IgD-negative memory B cell (primary cell): ENCODE results near the gene TMEM145. TPM values are rescaled to one million over a fixed set of nuclear protein-coding genes. Genes with fewer than 3 reads are reported as not detected.
"Not testable (repeated sequence)": the region's sequence is repeated elsewhere in the genome, so short reads cannot be mapped to it uniquely, and the experiment has no call there.

Experiments
- H3K27ac Mint-ChIP-seq, 3 donors: one replicate each; pipeline ENCODE4 v1.8.0; 2020 to 2022; ENCODE audit warnings: mild to moderate bottlenecking in 3 of 3, mixed read lengths in 3 of 3, moderate library complexity in 1 of 3
- H3K27me3 Mint-ChIP-seq: one replicate; pipeline ENCODE4 v1.8.0; 2021; ENCODE audit warnings: mixed read lengths
- H3K36me3 Mint-ChIP-seq: one replicate; pipeline ENCODE4 v1.8.0; 2020; ENCODE audit warnings: mild to moderate bottlenecking, mixed read lengths
- H3K4me1 Mint-ChIP-seq, 3 donors: one replicate each; pipeline ENCODE4 v1.8.0; 2020 to 2022; ENCODE audit warnings: mixed read lengths in 3 of 3, mild to moderate bottlenecking in 1 of 3
- H3K4me3 Mint-ChIP-seq, 4 donors: one replicate each; pipeline ENCODE4 v1.8.0; 2020 to 2022; ENCODE audit warnings: mild to moderate bottlenecking in 4 of 4, mixed read lengths in 4 of 4, moderate library complexity in 3 of 4
- H3K9me3 Mint-ChIP-seq, 3 donors: one replicate each; pipeline ENCODE4 v1.8.0; 2020 to 2021; ENCODE audit warnings: mixed read lengths in 3 of 3, mild to moderate bottlenecking in 1 of 3
- polyA plus RNA-seq: library from polyadenylated mRNA; unstranded; fragments of 300-500 nt; fragmentation: Illumina TruSeq; gene quantifications from one replicate; pipeline ENCODE4 v1.2.3, GENCODE V29; 2021

Gene TMEM145
- polyA plus RNA-seq, 1 donor from 2014 or later = not detected

DNA sequence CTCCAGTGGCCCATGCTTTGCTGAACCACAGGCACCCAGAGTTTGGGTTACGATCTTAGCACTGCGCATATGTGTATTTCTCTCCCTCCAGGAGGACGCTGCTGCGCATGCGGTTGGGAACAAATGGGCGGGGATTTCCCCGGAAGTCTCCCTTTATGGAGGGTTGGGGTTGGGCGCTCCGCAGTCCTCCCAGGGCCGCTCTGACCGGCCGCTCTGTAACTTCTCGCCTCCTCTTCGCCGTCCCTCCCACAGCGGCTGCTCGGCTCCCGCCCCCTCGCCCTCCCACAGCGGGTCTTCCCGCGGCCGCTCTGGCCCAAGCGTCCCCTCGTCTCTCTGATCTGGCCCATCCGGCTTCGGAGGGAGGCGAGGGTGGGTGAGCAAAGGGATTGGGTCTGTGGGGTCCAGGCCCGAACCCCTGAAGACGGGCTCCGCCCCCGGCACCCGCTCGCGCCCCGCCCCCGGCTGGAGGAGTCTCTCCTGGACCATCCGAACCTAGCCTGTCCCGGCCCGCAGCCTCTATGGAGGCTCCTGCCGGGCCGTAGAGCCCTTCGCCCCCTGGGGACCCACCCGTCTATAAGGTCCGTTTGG is 12.3 kb downstream of the TMEM145 start, which contains the start of gene MEGF8:
TSS of gene MEGF8 (plus strand) at position 328 of the 588 bp plus-strand sequence. CDS start 609 bp downstream, outside the sequence.
- Mint-ChIP-seq H3K36me3 (no peaks in the 10 kb centered on the region), H3K9me3 (no peaks in the 10 kb centered on the region), H3K27ac (peak within 1 kb of the TSS; percentile 51 to 89 (median 82)), H3K4me3 (peak within 1 kb of the TSS; percentile 90 to 97 (median 94)), H3K4me1 (peaks cover 15 to 22% (median 22%) of the 10 kb centered on the region in 3 donors), H3K27me3 (peaks cover 12% of the 10 kb centered on the region)

DNA sequence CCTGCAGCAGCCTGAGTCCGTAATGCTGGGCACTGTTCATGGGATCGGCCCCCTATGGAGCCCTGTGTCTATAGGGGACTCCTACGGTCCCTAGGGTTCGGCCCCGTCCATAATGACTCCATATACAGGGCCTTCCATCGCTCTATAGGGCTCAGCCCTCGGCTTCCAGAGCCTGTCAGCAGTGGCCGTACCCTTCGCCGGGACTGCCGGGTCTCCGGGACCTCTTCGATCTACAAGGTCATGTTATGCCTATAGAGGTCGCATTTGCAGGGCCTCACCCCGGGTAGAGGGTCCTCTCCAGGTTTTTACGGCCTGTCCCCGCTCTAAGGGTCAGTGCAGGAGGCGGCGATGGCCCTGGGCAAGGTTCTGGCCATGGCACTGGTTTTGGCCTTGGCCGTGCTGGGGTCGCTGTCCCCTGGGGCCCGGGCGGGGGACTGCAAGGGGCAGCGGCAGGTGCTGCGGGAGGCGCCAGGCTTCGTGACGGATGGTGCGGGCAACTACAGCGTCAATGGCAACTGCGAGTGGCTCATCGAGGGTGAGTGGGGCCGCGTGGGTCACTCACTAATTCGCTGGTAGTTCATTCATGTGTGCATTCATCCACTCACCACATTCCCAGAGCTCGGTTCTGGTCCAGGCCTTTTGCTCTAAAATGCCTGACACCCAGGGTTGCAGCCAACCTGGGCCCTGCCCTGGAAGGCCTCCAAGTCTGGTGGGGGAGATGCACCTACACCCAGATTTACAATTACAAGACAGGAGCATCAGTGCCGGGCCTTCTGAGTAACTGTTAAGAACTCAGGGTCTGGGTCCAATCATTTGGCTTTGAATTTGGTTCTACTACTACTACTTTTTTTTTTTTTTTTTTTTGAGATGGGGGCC is 13.0 kb downstream of the TMEM145 start:
- Mint-ChIP-seq H3K4me1 (peaks cover 13 to 22% (median 22%) of the 10 kb centered on the region in 3 donors), H3K27ac (peak overlapping the region in 2 of 3 donors; percentile 51 to 82), H3K27me3 (peaks cover 12% of the 10 kb centered on the region), H3K9me3 (no peaks in the 10 kb centered on the region), H3K4me3 (peak overlapping the region; percentile 90 to 97 (median 94)), H3K36me3 (no peaks in the 10 kb centered on the region)

- Mint-ChIP-seq H3K4me1 (peaks cover 13 to 22% (median 22%) of the 10 kb centered on the region in 3 donors), H3K27ac (no peak overlapping the region), H3K36me3 (no peaks in the 10 kb centered on the region), H3K4me3 (peak overlapping the region in 3 of 4 donors; percentile 34 to 97 (median 90)), H3K27me3 (peaks cover 12% of the 10 kb centered on the region), H3K9me3 (no peaks in the 10 kb centered on the region)
Observed at GRCh38 chr19:42326969-42327368, 13.9 kb downstream of the TMEM145 start.

DNA sequence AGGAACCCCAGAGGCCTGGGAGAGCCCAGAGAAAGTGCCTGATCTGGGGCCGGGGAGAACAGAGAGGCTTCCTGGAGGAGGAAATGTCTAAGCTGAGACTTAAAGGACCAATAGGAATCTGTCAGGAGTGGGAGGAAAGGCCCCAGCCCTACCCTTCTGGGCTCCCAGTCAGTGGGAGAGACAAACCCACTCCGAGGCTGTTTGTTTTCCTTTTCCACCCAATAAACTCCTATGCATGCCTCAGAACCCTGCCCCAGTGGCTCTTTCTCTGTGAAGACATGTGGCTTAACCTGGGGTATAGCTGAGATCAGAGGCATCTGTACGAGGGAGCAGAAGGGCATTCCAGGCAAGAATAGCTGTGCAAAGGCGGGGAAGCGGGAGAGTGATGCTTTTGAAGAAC is 14.3 kb downstream of the TMEM145 start:
- Mint-ChIP-seq H3K4me1 (peaks cover 13 to 22% (median 22%) of the 10 kb centered on the region in 3 donors), H3K27ac (peak overlapping the region in 2 of 3 donors; percentile 31 to 76), H3K36me3 (no peaks in the 10 kb centered on the region), H3K27me3 (peaks cover 9% of the 10 kb centered on the region), H3K4me3 (peak overlapping the region; percentile 2 to 90 (median 35)), H3K9me3 (no peaks in the 10 kb centered on the region)

GRCh38 chr19:42328106-42328505 is 15.0 kb downstream of the TMEM145 start:
- H3K36me3 Mint-ChIP-seq = no peaks in the 10 kb centered on the region
- no peaks in the 10 kb centered on the region for H3K9me3 Mint-ChIP-seq
- H3K27ac Mint-ChIP-seq = peak overlapping the region in 1 of 3 donors; percentile 76
- H3K4me3 Mint-ChIP-seq = peak overlapping the region in 2 of 4 donors; percentile 42 to 57
- peaks cover 8% of the 10 kb centered on the region for H3K27me3 Mint-ChIP-seq
- peaks cover 13 to 24% (median 18%) of the 10 kb centered on the region in 3 donors for H3K4me1 Mint-ChIP-seq

- H3K4me3 Mint-ChIP-seq = peak overlapping the region in 1 of 4 donors; percentile 16
- H3K4me1 Mint-ChIP-seq = peaks cover 16 to 28% (median 18%) of the 10 kb centered on the region in 3 donors
- no peaks in the 10 kb centered on the region for H3K36me3 Mint-ChIP-seq
Observed at GRCh38 chr19:42328854-42329253, 15.7 kb downstream of the TMEM145 start.

GRCh38 chr19:42330241-42330711 is 17.2 kb downstream of the TMEM145 start:
- Mint-ChIP-seq H3K9me3 (no peaks in the 10 kb centered on the region), H3K36me3 (no peaks in the 10 kb centered on the region), H3K27me3 (no peaks in the 10 kb centered on the region), H3K27ac (no peak overlapping the region), H3K4me1 (peaks cover 13 to 25% (median 16%) of the 10 kb centered on the region in 3 donors), H3K4me3 (peak overlapping the region in 1 of 4 donors; percentile 11)

More at GRCh38 chr19:42328854-42329253, 15.7 kb downstream of the TMEM145 start:
- Mint-ChIP-seq H3K27ac (peak overlapping the region in 1 of 3 donors; percentile 76), H3K27me3 (peaks cover 5% of the 10 kb centered on the region), H3K9me3 (no peaks in the 10 kb centered on the region)

DNA sequence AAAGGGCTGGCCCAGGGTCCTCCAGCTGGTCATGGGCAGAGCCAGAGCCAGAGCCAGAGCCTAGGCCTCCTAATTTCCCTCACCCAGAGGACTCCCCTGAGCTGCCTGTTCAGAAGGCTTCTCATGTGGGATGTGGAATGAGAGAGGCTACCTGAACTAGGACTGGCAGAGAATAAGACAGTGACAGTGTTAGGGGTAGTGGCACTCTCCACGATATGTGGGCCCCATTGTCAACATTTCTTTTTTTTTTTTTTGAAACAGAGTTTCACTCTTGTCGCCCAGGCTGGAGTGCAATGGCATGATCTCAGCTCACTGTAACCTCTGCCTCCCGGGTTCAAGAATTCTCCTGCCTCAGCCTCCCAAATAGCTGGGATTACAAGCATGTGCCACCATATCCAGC is 18.2 kb downstream of the TMEM145 start:
- not testable (repeated sequence) for H3K36me3 Mint-ChIP-seq, H3K27me3 Mint-ChIP-seq, H3K27ac Mint-ChIP-seq, H3K9me3 Mint-ChIP-seq, H3K4me3 Mint-ChIP-seq
- peaks cover 8 to 22% (median 14%) of the 10 kb centered on the region in 3 donors for H3K4me1 Mint-ChIP-seq

DNA sequence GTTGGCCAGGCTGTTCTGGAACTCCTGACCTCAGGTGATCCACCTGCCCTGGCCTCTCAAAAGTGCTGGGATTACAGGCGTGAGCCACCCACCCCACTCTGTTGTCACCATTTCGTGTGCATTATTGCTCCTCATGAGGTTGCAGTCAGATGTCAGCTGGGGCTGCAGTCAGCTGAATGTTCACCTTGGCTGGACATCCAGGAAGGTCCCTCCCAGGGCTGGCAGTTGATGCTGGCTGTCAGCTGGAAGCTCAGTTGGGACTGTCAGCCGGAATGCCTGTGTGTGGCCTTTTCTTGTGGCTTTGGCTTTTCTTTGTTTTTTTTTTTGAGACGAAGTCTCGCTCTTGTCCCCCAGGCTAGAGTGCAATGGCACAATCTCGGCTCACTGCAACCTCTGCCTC is 18.9 kb downstream of the TMEM145 start:
- H3K36me3 Mint-ChIP-seq = no peaks in the 10 kb centered on the region
- no peak overlapping the region for H3K27ac Mint-ChIP-seq
- no peaks in the 10 kb centered on the region for H3K9me3 Mint-ChIP-seq
- H3K4me3 Mint-ChIP-seq = no peak overlapping the region
- peaks cover 3 to 17% (median 8%) of the 10 kb centered on the region in 3 donors for H3K4me1 Mint-ChIP-seq
- no peaks in the 10 kb centered on the region for H3K27me3 Mint-ChIP-seq

GRCh38 chr19:42333018-42333417 is 19.9 kb downstream of the TMEM145 start:
- peaks cover 0 to 14% (median 6%) of the 10 kb centered on the region in 3 donors for H3K4me1 Mint-ChIP-seq
- no peaks in the 10 kb centered on the region for H3K36me3 Mint-ChIP-seq
- no peak overlapping the region for H3K4me3 Mint-ChIP-seq
- no peaks in the 10 kb centered on the region for H3K27me3 Mint-ChIP-seq
- no peak overlapping the region for H3K27ac Mint-ChIP-seq
- no peaks in the 10 kb centered on the region for H3K9me3 Mint-ChIP-seq

GRCh38 chr19:42333975-42334696 is 21.0 kb downstream of the TMEM145 start:
- Mint-ChIP-seq H3K27me3 (no peaks in the 10 kb centered on the region), H3K9me3 (no peaks in the 10 kb centered on the region), H3K27ac (no peak overlapping the region), H3K4me1 (peaks cover 4 to 9% (median 5%) of the 10 kb centered on the region in 3 donors), H3K4me3 (no peak overlapping the region), H3K36me3 (peaks cover 2% of the 10 kb centered on the region)

GRCh38 chr19:42334697-42335373 is 21.7 kb downstream of the TMEM145 start:
- Mint-ChIP-seq H3K4me1 (peaks cover 2 to 7% (median 4%) of the 10 kb centered on the region in 3 donors), H3K27ac (no peak overlapping the region), H3K4me3 (no peak overlapping the region), H3K36me3 (peaks cover 2% of the 10 kb centered on the region), H3K9me3 (no peaks in the 10 kb centered on the region), H3K27me3 (no peaks in the 10 kb centered on the region)

GRCh38 chr19:42335374-42335936 is 22.3 kb downstream of the TMEM145 start:
- no peaks in the 10 kb centered on the region for H3K27me3 Mint-ChIP-seq
- peaks cover 2% of the 10 kb centered on the region for H3K36me3 Mint-ChIP-seq
- no peak overlapping the region for H3K27ac Mint-ChIP-seq
- no peaks in the 10 kb centered on the region for H3K9me3 Mint-ChIP-seq
- no peak overlapping the region for H3K4me3 Mint-ChIP-seq
- H3K4me1 Mint-ChIP-seq = peaks cover 2 to 7% (median 4%) of the 10 kb centered on the region in 3 donors

GRCh38 chr19:42335971-42336370 is 22.9 kb downstream of the TMEM145 start:
- no peak overlapping the region for H3K4me3 Mint-ChIP-seq
- H3K27ac Mint-ChIP-seq = no peak overlapping the region
- H3K27me3 Mint-ChIP-seq = no peaks in the 10 kb centered on the region
- H3K4me1 Mint-ChIP-seq = peaks cover 2 to 7% (median 4%) of the 10 kb centered on the region in 3 donors
- H3K9me3 Mint-ChIP-seq = no peaks in the 10 kb centered on the region
- H3K36me3 Mint-ChIP-seq = peaks cover 2% of the 10 kb centered on the region
